GM18507 (cell line): Measurements from ENCODE around the gene GTF3C5.
"Not testable (repeated sequence)": the region's sequence is repeated elsewhere in the genome, so short reads cannot be mapped to it uniquely, and the experiment has no call there.

Experiments used
- DNase-seq: peaks from one replicate; pipeline ENCODE4 v3.0.0; 2011; ENCODE audit warnings: low read depth; ENCODE audit not compliant: insufficient read length; ENCODE audit errors: extremely low spot score
- FAIRE-seq: peaks from 2 replicates; lab custom pipeline; 2011; peaks lifted over from hg19 to GRCh38; lab: Jason Lieb, UNC

GTF3C5 gene

GRCh38 chr9:133049043-133049442 lies 18.2 kb downstream of the GTF3C5 start:
- FAIRE-seq: no peak
- DNase-seq: no peak

GRCh38 chr9:133050142-133050541 lies 19.3 kb downstream of the GTF3C5 start:
- no peak for DNase-seq
- FAIRE-seq: no peak

DNA sequence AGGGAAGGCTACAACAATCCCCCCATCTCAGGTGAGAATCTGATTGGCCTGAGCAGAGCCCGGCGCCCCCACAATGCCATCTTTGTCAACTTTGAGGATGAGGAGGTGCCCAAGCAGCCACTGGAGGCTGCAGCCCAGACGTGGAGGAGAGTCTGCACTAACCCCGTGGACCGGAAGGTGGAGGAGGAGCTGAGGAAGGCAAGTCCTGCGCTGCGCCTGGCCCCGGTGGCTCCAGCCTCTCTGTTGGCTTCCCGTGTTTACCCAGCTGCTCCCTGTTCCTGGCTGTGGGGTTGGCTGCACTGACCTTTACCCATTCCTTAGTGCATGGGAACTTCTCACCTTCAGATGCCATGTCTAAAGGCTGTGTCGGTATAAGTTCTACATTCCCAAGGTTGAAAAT lies 20.0 kb downstream of the GTF3C5 start:
- DNase-seq (no peak), FAIRE-seq (no peak)

GRCh38 chr9:133051281-133051900 lies 20.6 kb downstream of the GTF3C5 start:
- FAIRE-seq (no peak), DNase-seq (no peak)

DNA sequence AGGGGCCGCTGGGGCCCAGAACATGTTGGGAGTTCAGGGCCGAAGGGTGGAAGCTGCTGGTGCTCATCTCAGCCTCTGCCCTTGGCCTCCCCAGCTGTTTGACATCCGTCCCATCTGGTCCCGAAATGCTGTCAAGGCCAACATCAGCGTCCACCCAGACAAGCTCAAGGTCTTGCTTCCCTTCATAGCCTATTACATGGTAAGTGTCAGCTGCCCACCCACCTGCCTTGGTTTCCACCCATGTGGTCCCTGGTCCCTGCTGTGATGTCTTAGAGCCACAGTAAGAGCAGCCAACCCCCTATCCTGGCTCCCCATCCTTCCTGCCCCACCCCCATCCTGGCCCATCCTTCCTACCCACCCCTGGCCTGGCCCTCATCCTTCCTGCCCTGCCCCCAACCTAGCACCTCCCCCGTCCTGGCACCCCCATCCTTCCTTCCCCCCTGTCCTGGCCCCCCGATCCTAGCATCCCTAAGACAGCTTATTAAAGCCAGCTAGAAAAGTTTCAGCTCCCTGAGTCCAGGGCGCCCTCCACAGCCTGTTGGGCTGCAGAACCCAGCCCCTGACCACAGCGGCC lies 21.3 kb downstream of the GTF3C5 start:
- no peak for FAIRE-seq
- DNase-seq: no peak

GRCh38 chr9:133054194-133054890 lies 23.5 kb downstream of the GTF3C5 start:
- FAIRE-seq (no peak), DNase-seq (no peak)

GRCh38 chr9:133054966-133055365 lies 24.2 kb downstream of the GTF3C5 start:
- no peak for DNase-seq
- FAIRE-seq: no peak

GRCh38 chr9:133055788-133056420 lies 25.1 kb downstream of the GTF3C5 start:
- DNase-seq: no peak

GRCh38 chr9:133056533-133056932 lies 25.7 kb downstream of the GTF3C5 start:
- DNase-seq (no peak), FAIRE-seq (no peak)

More at GRCh38 chr9:133055788-133056420, 25.1 kb downstream of the GTF3C5 start:
- no peak for FAIRE-seq

DNA sequence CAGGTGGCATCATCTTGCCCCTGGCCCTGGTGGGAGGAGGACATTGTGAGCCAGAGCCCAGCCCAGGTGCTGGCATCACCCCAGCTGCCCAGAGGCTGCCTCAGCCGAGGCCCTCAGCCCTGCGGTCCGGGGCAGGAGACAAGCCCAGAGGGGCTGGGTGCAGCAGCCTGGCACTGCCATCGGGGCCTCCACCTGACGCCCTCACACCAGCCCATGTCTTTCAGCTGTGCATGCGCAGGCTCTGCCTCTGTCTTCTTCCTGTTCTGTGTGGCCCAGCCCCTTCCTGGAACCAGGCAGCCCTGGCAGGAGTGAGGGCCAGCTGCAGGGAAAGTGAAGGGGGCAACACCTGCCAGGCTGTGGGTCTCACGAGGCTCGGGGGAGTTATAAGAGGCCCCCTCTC lies 26.2 kb downstream of the GTF3C5 start:
- DNase-seq (no peak), FAIRE-seq (no peak)

DNA sequence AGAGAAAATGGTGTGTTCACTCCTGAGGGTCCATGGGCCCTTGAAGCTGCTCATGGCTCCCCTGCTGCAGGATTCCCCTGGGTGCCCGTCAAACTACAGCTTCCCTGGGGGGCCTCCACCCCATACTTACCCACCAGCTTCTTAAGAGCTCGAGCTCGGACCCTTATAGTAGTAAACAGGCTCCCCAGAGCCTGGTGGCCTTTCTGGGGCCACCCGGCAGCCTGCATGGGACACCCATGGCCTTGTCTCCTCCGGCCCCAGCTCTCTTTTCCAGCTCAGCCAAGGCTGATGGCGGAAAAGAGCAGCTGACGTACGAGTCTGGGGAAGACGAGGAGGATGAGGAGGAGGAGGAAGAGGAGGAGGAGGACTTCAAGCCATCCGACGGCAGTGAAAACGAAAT lies 26.8 kb downstream of the GTF3C5 start:
- no peak for FAIRE-seq
- DNase-seq: no peak

DNA sequence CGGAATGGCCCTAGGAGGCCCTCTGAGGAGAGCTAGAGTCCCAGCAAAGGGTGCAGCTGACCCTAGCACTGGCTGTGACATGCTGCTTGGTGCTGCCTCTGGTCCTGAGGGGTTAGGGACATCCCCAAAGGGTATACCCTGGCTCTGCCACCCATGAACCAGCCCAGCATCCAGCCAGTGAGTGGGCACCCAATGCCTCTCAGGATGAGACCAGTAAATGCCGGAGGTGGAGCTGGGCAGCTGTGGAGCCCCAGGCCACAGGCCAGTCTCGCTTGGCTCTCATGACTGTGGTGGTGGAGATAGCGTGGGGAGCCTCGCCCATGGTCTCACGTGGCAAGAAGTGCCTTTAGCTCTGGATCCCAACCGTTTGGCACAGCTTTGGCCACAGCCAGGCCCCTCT lies 27.3 kb downstream of the GTF3C5 start:
- DNase-seq (no peak), FAIRE-seq (no peak)

- FAIRE-seq (peak; percentile 83), DNase-seq (peak; percentile 22)
Observed at GRCh38 chr9:133058550-133059320, 27.9 kb downstream of the GTF3C5 start.

DNA sequence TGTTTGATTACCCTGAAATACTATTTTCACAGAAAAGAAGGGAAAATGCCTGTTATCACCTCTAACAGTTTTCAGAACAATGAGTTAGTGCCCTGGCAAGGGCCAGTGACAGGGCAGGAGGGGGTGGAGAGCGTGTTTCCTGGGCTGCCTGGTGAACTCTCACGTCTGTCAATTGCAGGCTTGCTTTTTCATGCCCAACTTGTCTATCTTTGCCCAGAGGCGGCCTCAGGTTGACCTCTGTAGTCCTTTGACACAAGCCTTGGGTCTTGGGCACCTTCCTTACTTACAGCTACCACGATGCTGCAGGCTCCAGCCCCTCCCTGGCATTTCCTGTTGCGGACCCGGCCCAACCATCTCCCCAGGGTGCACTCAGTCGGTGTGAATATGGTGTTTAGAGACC lies 28.8 kb downstream of the GTF3C5 start:
- FAIRE-seq (no peak), DNase-seq (no peak)

- FAIRE-seq (peak; percentile 39), DNase-seq (no peak)
Observed at GRCh38 chr9:133060417-133060841, 29.6 kb downstream of the GTF3C5 start.

DNA sequence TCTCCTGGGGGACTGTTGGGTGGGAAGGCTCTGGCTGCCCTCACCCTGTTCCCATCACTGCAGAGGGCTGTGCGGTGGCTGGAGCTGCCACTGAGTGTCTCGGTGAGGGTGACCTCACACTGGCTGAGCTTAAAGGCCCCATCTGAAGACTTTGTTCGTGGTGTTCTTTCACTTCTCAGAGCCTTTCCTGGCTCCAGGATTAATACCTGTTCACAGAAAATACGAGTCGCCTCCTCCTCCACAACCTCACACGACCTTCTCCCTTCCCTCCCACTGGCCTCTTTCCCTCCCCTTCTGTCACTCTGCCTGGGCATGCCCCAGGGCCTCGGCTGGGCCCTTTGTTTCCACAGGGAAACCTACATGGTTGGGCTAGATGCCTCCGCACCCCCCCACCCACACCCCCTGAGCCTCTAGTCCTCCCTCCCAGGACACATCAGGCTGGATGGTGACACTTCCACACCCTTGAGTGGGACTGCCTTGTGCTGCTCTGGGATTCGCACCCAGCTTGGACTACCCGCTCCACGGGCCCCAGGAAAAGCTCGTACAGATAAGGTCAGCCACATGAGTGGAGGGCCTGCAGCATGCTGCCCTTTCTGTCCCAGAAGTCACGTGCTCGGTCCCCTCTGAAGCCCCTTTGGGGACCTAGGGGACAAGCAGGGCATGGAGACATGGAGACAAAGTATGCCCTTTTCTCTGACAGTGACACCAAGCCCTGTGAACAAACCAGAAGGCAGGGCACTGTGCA lies 30.4 kb downstream of the GTF3C5 start:
- FAIRE-seq: peak; percentile 59
- not testable (repeated sequence) for DNase-seq

GRCh38 chr9:133061764-133062145 lies 31.0 kb downstream of the GTF3C5 start, which contains the start of gene CEL:
Gene CEL (plus strand): TSS chr9:133061981. CDS start chr9:133062003, 22 bp downstream.
- not testable (repeated sequence) for DNase-seq, FAIRE-seq

DNA sequence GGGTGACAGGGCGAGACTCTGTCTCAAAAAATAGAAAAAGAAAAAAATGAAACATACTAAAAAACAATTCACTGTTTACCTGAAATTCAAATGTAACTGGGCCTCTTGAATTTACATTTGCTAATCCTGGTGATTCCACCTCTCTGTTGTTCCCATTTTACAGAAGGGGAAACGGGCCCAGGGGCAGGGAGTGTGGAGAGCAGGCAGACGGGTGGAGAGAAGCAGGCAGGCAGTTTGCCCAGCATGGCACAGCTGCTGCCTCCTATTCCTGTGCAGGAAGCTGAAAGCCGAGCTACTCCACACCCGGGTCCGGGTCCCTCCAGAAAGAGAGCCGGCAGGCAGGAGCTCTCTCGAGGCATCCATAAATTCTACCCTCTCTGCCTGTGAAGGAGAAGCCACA lies 31.8 kb downstream of the GTF3C5 start:
- DNase-seq: not testable (repeated sequence)
- peak; percentile 50 for FAIRE-seq

DNA sequence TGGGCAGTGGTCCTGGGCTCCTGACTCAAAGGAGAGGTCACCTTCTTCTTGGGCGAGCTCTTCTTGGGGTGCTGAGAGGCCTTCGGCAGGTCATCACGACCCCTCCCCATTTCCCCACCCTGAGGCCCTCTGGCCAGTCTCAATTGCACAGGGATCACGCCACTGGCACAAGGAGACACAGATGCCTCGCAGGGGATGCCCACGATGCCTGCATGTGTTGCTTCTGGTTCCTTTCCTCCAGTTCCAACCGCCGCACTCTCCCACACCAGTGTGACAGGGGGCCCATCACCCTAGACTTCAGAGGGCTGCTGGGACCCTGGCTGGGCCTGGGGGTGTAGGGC lies 32.3 kb downstream of the GTF3C5 start:
- DNase-seq (no peak), FAIRE-seq (peak; percentile 5)
